ENCODE results near the gene RBM17.
A peak's percentile ranks its signal among the peaks of the same experiment; 100 is the strongest.
"Not testable (repeated sequence)": the region's sequence is repeated elsewhere in the genome, so short reads cannot be mapped to it uniquely, and the experiment has no call there.

RBM17 gene

GRCh38 chr10:6139470-6139869 lies 50.6 kb downstream of the RBM17 start:
- DNase-seq = no peak

DNA sequence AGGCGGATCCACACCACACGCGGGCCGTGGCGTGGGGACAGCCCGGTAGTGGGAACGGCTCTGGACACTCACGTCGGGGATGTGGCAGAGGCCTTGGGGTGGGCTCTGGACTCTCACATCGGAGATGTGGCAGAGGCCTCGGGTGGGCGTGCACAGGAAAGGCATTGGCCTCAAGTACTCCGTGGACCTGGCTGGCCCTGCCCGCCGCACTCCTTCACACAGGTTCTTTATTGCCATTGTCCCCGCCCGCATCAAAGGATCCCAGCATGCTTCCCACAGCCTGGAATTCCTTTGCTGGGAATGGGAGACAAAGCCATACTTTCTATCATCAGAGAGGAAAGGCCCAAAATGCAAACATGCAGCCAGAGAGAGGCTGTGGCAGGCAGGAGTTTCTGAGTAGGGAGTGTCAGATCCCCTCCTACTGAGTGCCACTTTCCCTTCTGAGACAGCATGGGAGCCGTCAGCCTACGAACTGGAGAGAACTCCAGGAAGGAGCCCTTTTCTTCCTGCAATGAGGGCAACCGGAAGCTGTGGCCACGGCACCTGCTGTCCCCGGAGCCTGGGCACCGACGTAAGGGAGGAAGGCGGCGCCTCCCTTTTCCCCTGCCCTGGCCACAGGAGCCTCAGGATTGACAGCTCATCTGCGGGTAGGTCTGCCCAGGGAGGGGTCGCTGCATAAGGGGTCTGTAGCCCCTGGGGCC lies 51.5 kb downstream of the RBM17 start:
- peak; percentile 51 for DNase-seq

DNA sequence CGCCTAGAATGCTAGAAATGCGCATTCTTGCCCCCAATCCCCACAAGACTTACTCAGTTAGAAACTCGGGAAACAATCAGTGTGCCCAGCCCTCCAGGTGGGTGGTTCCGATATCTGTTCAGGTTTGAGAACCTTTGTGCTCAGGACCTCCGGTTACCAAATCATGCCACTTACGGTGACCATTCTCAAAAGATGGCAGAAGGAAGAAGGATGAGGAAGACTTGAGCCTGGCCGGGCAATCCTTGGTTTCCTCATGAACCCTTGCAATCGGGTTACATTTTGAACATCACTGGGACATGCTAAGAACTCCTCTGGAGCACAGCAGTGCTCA lies 52.1 kb downstream of the RBM17 start:
- no peak for DNase-seq

DNA sequence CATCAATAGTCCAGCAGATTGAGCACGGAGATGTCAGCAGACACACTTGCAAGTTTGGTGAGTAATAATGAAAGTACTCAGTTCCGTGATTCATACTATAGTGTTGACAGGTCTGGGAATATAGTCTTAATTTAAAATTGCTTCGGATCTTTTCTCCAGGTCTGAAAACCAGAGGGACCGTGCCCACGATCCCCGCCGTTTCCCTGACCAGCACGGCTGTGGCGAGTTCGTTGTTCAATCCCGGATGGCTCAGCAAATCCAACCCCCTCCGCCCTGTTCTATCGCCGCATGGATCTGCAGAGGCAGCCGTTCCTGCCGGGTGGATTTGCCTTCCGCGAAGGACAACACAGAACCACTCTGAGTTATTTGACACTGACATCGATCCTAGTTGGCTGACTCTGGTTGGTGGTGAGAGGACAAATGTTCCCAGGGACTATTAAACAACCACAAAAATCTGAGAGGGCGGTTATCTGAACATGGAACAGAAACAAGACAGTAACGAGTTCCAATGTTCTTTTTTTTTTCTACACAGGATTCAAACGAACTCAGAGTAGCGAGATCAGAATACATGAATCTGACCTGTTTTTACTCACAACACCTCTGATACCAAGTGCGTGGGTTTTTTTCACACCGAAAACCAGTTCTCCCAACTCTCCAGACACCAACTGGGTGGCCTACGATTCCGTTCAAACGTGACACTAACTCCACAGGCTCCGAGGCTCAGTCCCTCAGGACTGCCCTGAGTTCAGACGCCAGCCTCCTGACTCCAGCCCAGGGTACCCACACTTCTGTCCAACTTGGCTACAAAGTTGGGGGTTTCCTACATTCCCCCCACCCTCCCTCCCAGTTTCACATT lies 52.7 kb downstream of the RBM17 start:
- peak; percentile 45 for DNase-seq

- not testable (repeated sequence) for DNase-seq
Observed at GRCh38 chr10:6142186-6142585, 53.4 kb downstream of the RBM17 start.

DNA sequence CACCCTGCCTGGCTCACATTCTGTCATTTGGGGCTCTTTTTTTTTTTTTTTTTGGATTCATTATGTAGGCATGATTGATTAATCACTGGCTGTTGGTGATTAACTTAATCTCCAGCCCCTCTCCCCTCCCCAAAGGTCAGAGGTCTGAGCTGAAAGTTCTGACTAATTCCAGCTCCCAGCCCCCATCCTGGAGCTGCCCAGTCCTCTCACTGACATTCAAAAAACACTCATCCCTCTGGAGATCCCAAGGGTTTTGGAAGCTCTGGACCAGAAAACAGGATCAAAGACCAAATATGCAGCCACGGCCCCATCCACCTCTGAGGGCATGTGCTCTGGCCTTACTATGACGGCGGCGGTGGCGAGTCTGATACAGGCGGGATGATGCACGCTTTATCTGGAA lies 53.8 kb downstream of the RBM17 start:
- DNase-seq = no peak

- DNase-seq = no peak
Observed at GRCh38 chr10:6143181-6143580, 54.3 kb downstream of the RBM17 start.

GRCh38 chr10:6144406-6145165 lies 55.8 kb downstream of the RBM17 start:
- DNase-seq = peak; percentile 89

- no peak for DNase-seq
Observed at GRCh38 chr10:6145166-6145987, 56.5 kb downstream of the RBM17 start.

- DNase-seq = no peak
Observed at GRCh38 chr10:6146013-6146785, 57.4 kb downstream of the RBM17 start.

GRCh38 chr10:6146921-6147320 lies 58.1 kb downstream of the RBM17 start:
- no peak for DNase-seq

DNA sequence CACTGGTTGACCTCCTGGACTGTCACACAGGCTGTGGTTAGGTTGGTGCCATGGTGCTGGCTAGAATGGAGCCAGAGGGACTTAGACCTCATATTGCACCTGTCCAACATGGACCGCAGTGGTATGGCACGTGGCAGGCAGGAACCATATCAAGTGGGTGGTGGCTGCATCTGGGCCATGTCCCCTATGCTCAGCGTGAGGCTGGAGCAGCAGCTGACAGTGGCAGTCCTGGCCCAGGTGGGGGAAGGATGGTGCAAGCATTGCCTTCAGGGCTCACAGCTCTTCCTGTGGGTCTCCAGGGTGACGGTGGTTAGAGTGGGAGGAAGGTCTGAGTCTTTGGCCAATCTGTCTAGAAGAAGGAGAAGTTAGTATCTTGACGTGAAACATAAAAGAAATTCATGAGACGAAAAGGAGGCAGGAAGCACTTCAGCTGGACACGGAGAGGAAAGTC lies 59.4 kb downstream of the RBM17 start:
- DNase-seq = peak; percentile 10

DNA sequence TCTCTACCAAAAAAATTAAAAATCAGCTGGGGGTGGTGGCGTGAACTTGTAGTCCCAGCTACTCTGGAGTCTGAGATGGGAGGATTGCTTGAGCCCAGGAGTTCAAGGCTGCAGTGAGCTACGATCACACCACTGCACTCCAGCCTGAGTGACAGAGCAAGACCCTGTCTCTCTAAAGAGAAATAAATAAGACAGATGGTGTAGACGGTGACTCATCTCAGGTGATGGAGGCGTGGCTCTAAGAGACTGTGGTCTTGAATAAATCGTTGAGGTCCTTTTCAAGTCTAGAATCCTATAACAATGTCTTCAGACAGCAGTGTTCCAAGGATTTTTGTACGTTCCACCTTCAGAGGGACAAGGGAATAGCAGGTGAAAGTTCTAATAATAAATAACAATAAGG lies 60.1 kb downstream of the RBM17 start:
- no peak for DNase-seq

- peak; percentile 70 for DNase-seq
Observed at GRCh38 chr10:6151087-6151977, 62.5 kb downstream of the RBM17 start.

DNA sequence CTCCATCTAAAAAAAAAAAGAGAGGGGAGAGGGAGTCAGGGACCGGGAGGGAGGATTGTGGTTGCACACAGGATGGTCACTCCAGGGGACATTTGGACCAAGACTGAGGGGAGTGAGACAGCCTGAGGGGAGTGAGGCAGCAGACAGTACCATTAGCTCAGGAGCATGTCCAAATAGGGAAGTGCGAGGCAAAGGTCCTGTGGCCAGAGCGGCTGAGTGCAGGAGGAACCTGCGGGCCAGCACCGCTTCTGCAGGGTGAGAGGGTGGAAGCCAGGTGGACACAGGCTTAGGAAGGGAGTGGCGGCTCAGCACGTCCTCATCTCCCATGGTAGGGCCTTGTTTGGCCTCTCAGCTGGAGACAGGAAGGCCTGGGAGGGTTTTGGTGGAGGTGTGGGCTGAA lies 65.0 kb downstream of the RBM17 start:
- DNase-seq = no peak

DNA sequence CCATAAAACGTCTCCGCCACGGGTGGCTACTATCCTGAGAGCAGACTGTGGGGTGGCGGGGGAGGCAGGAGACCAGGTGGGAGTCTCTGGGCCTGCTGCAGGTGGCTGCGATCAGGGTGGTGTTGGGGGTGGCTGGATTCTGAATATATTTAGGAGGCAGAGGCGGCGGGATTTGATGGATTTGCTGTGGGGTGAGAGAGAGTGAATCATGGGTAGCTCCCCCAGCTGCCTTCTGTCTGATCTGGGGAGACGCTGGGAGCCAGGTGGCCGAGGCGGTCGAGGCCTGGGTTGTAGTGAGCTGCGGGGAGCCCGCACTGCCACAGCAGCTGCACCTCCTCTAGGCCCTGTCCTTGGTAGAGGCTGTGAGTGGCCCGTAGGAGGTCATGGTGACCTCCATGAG lies 65.7 kb downstream of the RBM17 start:
- no peak for DNase-seq

- no peak for DNase-seq
Observed at GRCh38 chr10:6158276-6158675, 69.4 kb downstream of the RBM17 start.

GRCh38 chr10:6161921-6162320 lies 73.1 kb downstream of the RBM17 start:
- no peak for DNase-seq

GRCh38 chr10:6162589-6163356 lies 73.9 kb downstream of the RBM17 start:
- DNase-seq = no peak
